Fibroblast of lung (primary cell): ENCODE measurements around the gene ANKS1A. TPM values are rescaled to one million over a fixed set of nuclear protein-coding genes. Genes with fewer than 3 reads are reported as not detected.

Source experiments
- DNase-seq, 2 donors: peaks; one replicate each; pipeline versions ENCODE4 v3.0.0 to v3.0.0-alpha.2; 2010; ENCODE audit warnings: low read depth in 2 of 2
- H2AFZ ChIP-seq: 2 replicates; pipeline ENCODE4 v1.5.1; 2012; ENCODE audit warnings: low read length, control low read depth, inconsistent platforms
- H3K27ac ChIP-seq: 2 replicates; pipeline ENCODE4 v1.5.1; 2011; ENCODE audit warnings: low read length, control low read depth; ENCODE audit not compliant: insufficient read depth
- H3K27me3 ChIP-seq: 2 replicates; pipeline ENCODE4 v1.5.1; 2011; ENCODE audit warnings: mild to moderate bottlenecking, low read length; ENCODE audit not compliant: control insufficient read depth, insufficient read depth
- H3K36me3 ChIP-seq: 2 replicates; pipeline ENCODE4 v1.5.1; 2011; ENCODE audit warnings: low read length; ENCODE audit not compliant: control insufficient read depth, insufficient read depth
- H3K4me1 ChIP-seq: 2 replicates; pipeline ENCODE4 v1.5.1; 2011; ENCODE audit warnings: low read length; ENCODE audit not compliant: control insufficient read depth, insufficient read depth; ENCODE audit errors: extremely low read depth
- H3K4me2 ChIP-seq: 2 replicates; pipeline ENCODE4 v1.5.1; 2011; ENCODE audit warnings: low read length, control low read depth; ENCODE audit not compliant: insufficient read depth; ENCODE audit errors: extremely low read depth
- H3K4me3 ChIP-seq, 4 experiments: fragments of 200-600 bp in 1 of 4; sonication (generic) in 1 of 4; replicated peaks in 1 of 4; 2 replicates each; pipeline ENCODE4 v1.5.1; 2011 to 2016; ENCODE audit warnings: low read length in 4 of 4, low read depth in 3 of 4, mild to moderate bottlenecking in 3 of 4, control low read depth in 2 of 4, inconsistent platforms in 1 of 4, mixed read lengths in 1 of 4; ENCODE audit not compliant: insufficient read depth in 1 of 4; ENCODE audit errors: control extremely low read depth in 1 of 4
- H3K79me2 ChIP-seq: 2 replicates; pipeline ENCODE4 v1.5.1; 2012; ENCODE audit warnings: mild to moderate bottlenecking, low read length, inconsistent platforms; ENCODE audit not compliant: control insufficient read depth, insufficient read depth
- H3K9ac ChIP-seq: 2 replicates; pipeline ENCODE4 v1.5.1; 2011; ENCODE audit warnings: mild to moderate bottlenecking, low read length, control low read depth; ENCODE audit not compliant: insufficient read depth
- H3K9me3 ChIP-seq: 2 replicates; pipeline ENCODE4 v1.5.1; 2012; ENCODE audit warnings: low read depth, low read length; ENCODE audit not compliant: control insufficient read depth, insufficient read depth
- H4K20me1 ChIP-seq: 2 replicates; pipeline ENCODE4 v1.5.1; 2011; ENCODE audit warnings: low read length; ENCODE audit not compliant: control insufficient read depth, insufficient read depth; ENCODE audit errors: extremely low read depth
- EZH2 ChIP-seq: IDR thresholded peaks from 2 replicates; pipeline ENCODE4 v1.5.1; 2012; ENCODE audit warnings: low read length, control low read depth, mild to moderate bottlenecking; ENCODE audit errors: missing control alignments
- polyA plus RNA-seq, 2 donors: library from polyadenylated mRNA; depleted of rRNA in 1 of 2; stranded (reverse) in 1 of 2; unstranded in 1 of 2; fragments of >200 nt; gene quantifications; 2 replicates each; pipeline ENCODE4 v1.2.1, GENCODE V29; 2011 to 2012; ENCODE audit warnings: missing spikeins in 1 of 2
- total RNA-seq: library from RNA; depleted of rRNA; stranded (reverse); fragments of >200 nt; gene quantifications from 2 replicates; pipeline ENCODE4 v1.2.1, GENCODE V29; 2014
- TF ChIP-seq, protein P1 (sequence below), 2 donors: IDR thresholded peaks in 1 of 2; conservative IDR thresholded peaks in 1 of 2; 1 replicate in 1 of 2; 2 replicates in 1 of 2; pipeline ENCODE4 v1.5.1; 2011 to 2012; ENCODE audit warnings: low read length in 2 of 2, control low read depth in 1 of 2, inconsistent platforms in 1 of 2, low read depth in 1 of 2, mild to moderate bottlenecking in 1 of 2

ANKS1A gene
- total and polyA plus RNA-seq, 2 donors (not counting 1 experiment from before 2014, with no cell fraction given) = 3.6 to 7.8 TPM

DNA sequence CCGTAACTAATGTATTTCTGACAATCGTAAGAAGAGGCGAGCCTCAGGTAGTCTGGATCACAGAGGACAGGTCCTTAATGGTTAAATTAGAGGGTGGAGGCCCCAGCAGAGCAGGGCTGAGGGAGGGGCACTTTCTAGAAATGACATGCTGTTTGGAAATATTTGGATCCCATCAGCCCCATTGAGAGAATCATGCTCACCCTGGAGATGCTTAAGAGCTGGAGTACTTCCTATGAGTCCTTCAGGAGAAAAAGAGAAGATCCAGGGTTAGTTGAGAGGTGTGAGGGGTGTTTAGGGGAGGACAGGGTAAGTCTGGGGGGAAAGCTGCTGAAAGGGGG lies 129.1 kb downstream of the ANKS1A start:
- Histone ChIP-seq H3K9me3 (no peaks in the 10 kb centered on the region), H3K4me2 (peak overlapping the region; percentile 77), H2AFZ (peak overlapping the region; percentile 4), H3K36me3 (no peaks in the 10 kb centered on the region), H3K4me1 (peaks cover 26% of the 10 kb centered on the region), H3K9ac (no peak overlapping the region), H3K27ac (peak overlapping the region; percentile 64), H3K79me2 (no peaks in the 10 kb centered on the region), H3K27me3 (no peaks in the 10 kb centered on the region), H3K4me3 (peak overlapping the region in 2 of 4 experiments; percentile 45 to 50), H4K20me1 (no peaks in the 10 kb centered on the region)
- no peak for DNase-seq
- TF ChIP-seq EZH2 = no peak
- TF ChIP-seq, protein P1, sequence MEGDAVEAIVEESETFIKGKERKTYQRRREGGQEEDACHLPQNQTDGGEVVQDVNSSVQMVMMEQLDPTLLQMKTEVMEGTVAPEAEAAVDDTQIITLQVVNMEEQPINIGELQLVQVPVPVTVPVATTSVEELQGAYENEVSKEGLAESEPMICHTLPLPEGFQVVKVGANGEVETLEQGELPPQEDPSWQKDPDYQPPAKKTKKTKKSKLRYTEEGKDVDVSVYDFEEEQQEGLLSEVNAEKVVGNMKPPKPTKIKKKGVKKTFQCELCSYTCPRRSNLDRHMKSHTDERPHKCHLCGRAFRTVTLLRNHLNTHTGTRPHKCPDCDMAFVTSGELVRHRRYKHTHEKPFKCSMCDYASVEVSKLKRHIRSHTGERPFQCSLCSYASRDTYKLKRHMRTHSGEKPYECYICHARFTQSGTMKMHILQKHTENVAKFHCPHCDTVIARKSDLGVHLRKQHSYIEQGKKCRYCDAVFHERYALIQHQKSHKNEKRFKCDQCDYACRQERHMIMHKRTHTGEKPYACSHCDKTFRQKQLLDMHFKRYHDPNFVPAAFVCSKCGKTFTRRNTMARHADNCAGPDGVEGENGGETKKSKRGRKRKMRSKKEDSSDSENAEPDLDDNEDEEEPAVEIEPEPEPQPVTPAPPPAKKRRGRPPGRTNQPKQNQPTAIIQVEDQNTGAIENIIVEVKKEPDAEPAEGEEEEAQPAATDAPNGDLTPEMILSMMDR (conservative IDR thresholded peaks at IDR 0.05 in 1 of 2, IDR thresholded peaks at IDR 0.05 in 1 of 2; ENCODE audit: low read depth in 1 of 2, low read length in 2 of 2) = no peak

DNA sequence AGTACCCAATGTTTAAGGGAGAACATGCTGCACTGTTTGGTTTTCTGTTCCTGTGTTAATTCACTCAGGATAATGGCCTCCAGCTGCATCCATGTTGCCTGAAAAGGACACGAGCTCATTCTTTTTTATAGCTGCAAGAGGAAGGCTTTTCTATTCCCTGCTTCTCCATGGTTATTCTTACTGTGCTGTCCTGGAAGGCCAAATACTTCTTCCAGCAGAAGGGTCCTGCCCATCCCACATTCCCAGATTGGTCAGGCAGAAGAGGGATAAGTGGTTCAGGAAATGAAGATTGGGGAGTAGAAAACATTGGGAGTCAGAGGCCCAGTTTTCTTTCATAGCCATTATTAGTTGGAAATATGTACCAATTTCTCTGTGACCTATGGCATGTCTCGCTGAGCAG lies 129.7 kb downstream of the ANKS1A start:
- peak overlapping the region in 1 of 4 experiments; percentile 45 for H3K4me3 ChIP-seq
- H3K27ac ChIP-seq = no peak overlapping the region
- no peak overlapping the region for H2AFZ ChIP-seq
- H3K4me1 ChIP-seq = peaks cover 26% of the 10 kb centered on the region
- H3K9ac ChIP-seq = no peak overlapping the region
- no peaks in the 10 kb centered on the region for H4K20me1 ChIP-seq
- H3K79me2 ChIP-seq = no peaks in the 10 kb centered on the region
- no peaks in the 10 kb centered on the region for H3K36me3 ChIP-seq
- no peaks in the 10 kb centered on the region for H3K9me3 ChIP-seq
- TF ChIP-seq, protein P1 (conservative IDR thresholded peaks at IDR 0.05 in 1 of 2, IDR thresholded peaks at IDR 0.05 in 1 of 2; ENCODE audit: low read depth in 1 of 2, low read length in 2 of 2) = no peak
- TF ChIP-seq EZH2 = no peak
- H3K27me3 ChIP-seq = no peaks in the 10 kb centered on the region
- H3K4me2 ChIP-seq = no peak overlapping the region
- no peak for DNase-seq

DNA sequence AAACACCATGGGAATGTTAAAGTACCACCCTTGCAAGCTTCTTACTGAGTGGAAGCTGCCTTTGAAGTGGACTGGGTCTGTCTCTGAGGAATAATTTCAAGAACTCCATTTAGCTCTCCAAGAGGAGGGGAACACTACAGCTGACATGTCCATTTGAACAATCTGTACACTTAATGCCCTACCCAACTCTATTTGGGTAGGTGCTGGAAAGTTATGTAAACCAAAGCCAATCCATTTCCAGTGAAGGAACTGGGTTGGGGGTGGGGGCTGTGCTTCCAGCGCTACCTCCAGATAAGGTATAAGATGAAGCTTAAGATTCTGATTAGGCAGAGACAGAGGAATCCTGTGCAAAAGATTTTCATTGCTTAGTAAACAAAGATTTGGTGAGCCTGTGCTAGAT lies 130.1 kb downstream of the ANKS1A start:
- no peak for DNase-seq
- Histone ChIP-seq H2AFZ (no peak overlapping the region), H3K4me3 (peak overlapping the region in 1 of 4 experiments; percentile 45)

More for the DNA sequence above, 130.1 kb downstream of the ANKS1A start:
- Histone ChIP-seq H3K4me1 (peaks cover 26% of the 10 kb centered on the region), H3K9me3 (no peaks in the 10 kb centered on the region), H3K4me2 (no peak overlapping the region), H4K20me1 (no peaks in the 10 kb centered on the region), H3K27ac (no peak overlapping the region), H3K79me2 (no peaks in the 10 kb centered on the region), H3K27me3 (no peaks in the 10 kb centered on the region), H3K9ac (no peak overlapping the region), H3K36me3 (no peaks in the 10 kb centered on the region)
- TF ChIP-seq EZH2 = no peak
